OCI-LY1 (cell line): ENCODE results near the gene CCL16.

Source experiments
- CTCF ChIP-seq: fragments of 200-600 bp; sonication (generic), shearing (Covaris generic); IDR thresholded peaks from 2 replicates; pipeline ENCODE4 v1.5.1; 2017; ENCODE audit warnings: mild to moderate bottlenecking, antibody characterized with exemption, low read length, moderate library complexity, mixed read lengths
- EZH2 ChIP-seq: fragments of 200-600 bp; sonication (generic), shearing (Covaris generic); IDR thresholded peaks from 2 replicates; pipeline ENCODE4 v1.8.0; 2017; ENCODE audit warnings: borderline replicate concordance, mixed run types, mild to moderate bottlenecking, antibody characterized with exemption, low read length, moderate library complexity, mixed read lengths

- peak; percentile 65 for TF ChIP-seq CTCF
- no peak for TF ChIP-seq EZH2
Measured at GRCh38 chr17:36008998-36009665, 27.8 kb upstream of the CCL16 start.
